Activated B cell treated with CpG ODN at 0.5 μM for 24 hours (primary cell): Measurements from ENCODE around the gene PRKAR1B. TPM values are rescaled to one million over a fixed set of nuclear protein-coding genes. Genes with fewer than 3 reads are reported as not detected.

ENCODE experiments used
- ATAC-seq: fragments of 200-7000 bp; cut with Tn5 transposase; one replicate; pipeline ENCODE4 v1.10.0; 2021; ENCODE audit warnings: low read depth, mild to moderate bottlenecking, moderate library complexity
- CTCF ChIA-PET: fragments of 350-600 bp; sonication (Branson Sonifier 250); formaldehyde crosslinking; loops from one replicate; lab custom pipeline; 2021; ENCODE audit warnings: antibody characterized with exemption; lab: Charles Lee
- POLR2A ChIA-PET: fragments of 350-600 bp; sonication (Branson Sonifier 250); formaldehyde crosslinking; loops from one replicate; lab custom pipeline; 2021; ENCODE audit warnings: antibody characterized with exemption; lab: Charles Lee
- DNase-seq: peaks from one replicate; pipeline ENCODE4 v3.0.0; 2022
- H3K27ac Mint-ChIP-seq: one replicate; pipeline ENCODE4 v1.8.0; 2020; ENCODE audit warnings: mixed read lengths
- H3K27me3 Mint-ChIP-seq: one replicate; pipeline ENCODE4 v1.8.0; 2021; ENCODE audit warnings: mixed read lengths
- H3K36me3 Mint-ChIP-seq: one replicate; pipeline ENCODE4 v1.8.0; 2021; ENCODE audit warnings: low read depth, mixed read lengths
- H3K4me1 Mint-ChIP-seq: one replicate; pipeline ENCODE4 v1.8.0; 2021; ENCODE audit warnings: mixed read lengths
- H3K4me3 Mint-ChIP-seq: one replicate; pipeline ENCODE4 v1.8.0; 2020; ENCODE audit warnings: mild to moderate bottlenecking, mixed read lengths
- H3K9me3 Mint-ChIP-seq: one replicate; pipeline ENCODE4 v1.8.0; 2020; ENCODE audit warnings: mixed read lengths
- CTCF ChIP-seq: fragments of 200-600 bp; IDR thresholded peaks from one replicate; pipeline ENCODE4 v1.8.0; 2022; ENCODE audit warnings: antibody characterized with exemption, mild to moderate bottlenecking
- intact Hi-C: fragments of 100-400 bp; cut with micrococcal nuclease; formaldehyde crosslinking; loops from one replicate; pipeline ENCODE4 v1.15.1; 2024
- total RNA-seq: library from RNA; stranded (reverse); gene quantifications from 2 replicates; pipeline ENCODE4 v1.2.3, GENCODE V29; 2022

Gene PRKAR1B
- total RNA-seq, 1 donor from 2014 or later = 17.5 TPM

- DNase-seq (no peak), ATAC-seq (no peak)
- no peaks in the 10 kb centered on the region for H3K36me3 Mint-ChIP-seq
- no peaks in the 10 kb centered on the region for H3K4me1 Mint-ChIP-seq
- no peaks in the 10 kb centered on the region for H3K9me3 Mint-ChIP-seq
- intact Hi-C loops = no loop called here
- ChIA-PET POLR2A (no interaction called here), CTCF (no interaction called here)
- H3K27ac Mint-ChIP-seq = no peak overlapping the region
- TF ChIP-seq CTCF = no peak
- no peak overlapping the region for H3K4me3 Mint-ChIP-seq
- H3K27me3 Mint-ChIP-seq = no peaks in the 10 kb centered on the region
Measured at GRCh38 chr7:568031-568951, 158.8 kb downstream of the PRKAR1B start.

GRCh38 chr7:567305-567883, 159.7 kb downstream of the PRKAR1B start:
- ATAC-seq (no peak), DNase-seq (no peak)
- ChIA-PET CTCF (no interaction called here), POLR2A (no interaction called here)
- Mint-ChIP-seq H3K4me1 (no peaks in the 10 kb centered on the region), H3K36me3 (no peaks in the 10 kb centered on the region), H3K9me3 (no peaks in the 10 kb centered on the region), H3K27ac (no peak overlapping the region), H3K27me3 (no peaks in the 10 kb centered on the region), H3K4me3 (no peak overlapping the region)
- TF ChIP-seq CTCF = no peak
- intact Hi-C loops = no loop called here

GRCh38 chr7:566100-566499, 161.0 kb downstream of the PRKAR1B start:
- ChIA-PET CTCF (no interaction called here), POLR2A (no interaction called here)
- H3K27me3 Mint-ChIP-seq = no peaks in the 10 kb centered on the region
- no peak for ATAC-seq
- no peaks in the 10 kb centered on the region for H3K4me1 Mint-ChIP-seq
- DNase-seq = no peak
- intact Hi-C loops = no loop called here
- no peak overlapping the region for H3K4me3 Mint-ChIP-seq
- no peaks in the 10 kb centered on the region for H3K9me3 Mint-ChIP-seq
- H3K36me3 Mint-ChIP-seq = no peaks in the 10 kb centered on the region
- TF ChIP-seq CTCF = no peak
- no peak overlapping the region for H3K27ac Mint-ChIP-seq

- CTCF ChIA-PET = no interaction called here
- Mint-ChIP-seq H3K4me3 (no peak overlapping the region), H3K27me3 (no peaks in the 10 kb centered on the region), H3K27ac (no peak overlapping the region), H3K9me3 (no peaks in the 10 kb centered on the region), H3K36me3 (no peaks in the 10 kb centered on the region), H3K4me1 (no peaks in the 10 kb centered on the region)
- ATAC-seq (no peak), DNase-seq (no peak)
- no peak for TF ChIP-seq CTCF
- intact Hi-C loops = no loop called here
- POLR2A ChIA-PET = no interaction called here
Measured at GRCh38 chr7:564176-564865, 162.8 kb downstream of the PRKAR1B start.

GRCh38 chr7:563629-564170, 163.4 kb downstream of the PRKAR1B start:
- intact Hi-C loops = no loop called here
- POLR2A ChIA-PET = no interaction called here
- no peak for TF ChIP-seq CTCF
- Mint-ChIP-seq H3K9me3 (no peaks in the 10 kb centered on the region), H3K4me1 (no peaks in the 10 kb centered on the region), H3K27me3 (no peaks in the 10 kb centered on the region), H3K27ac (no peak overlapping the region), H3K4me3 (no peak overlapping the region), H3K36me3 (no peaks in the 10 kb centered on the region)
- CTCF ChIA-PET = no interaction called here
- no peak for DNase-seq
- ATAC-seq = no peak
